HCT116 (cell line): Measurements from ENCODE around the gene LYPD6.

ENCODE experiments used
- CEBPB ChIP-seq: IDR thresholded peaks from 2 replicates; pipeline ENCODE4 v1.6.1; 2012; ENCODE audit warnings: low read depth
- EZH2 ChIP-seq: fragments of 200-600 bp; sonication (generic); IDR thresholded peaks from 2 replicates; pipeline ENCODE4 v1.6.1; 2017; ENCODE audit warnings: antibody characterized with exemption, mixed run types
- EZH2phosphoT487 ChIP-seq: fragments of 200-600 bp; IDR thresholded peaks from 2 replicates; pipeline ENCODE4 v1.6.1; 2018; ENCODE audit warnings: antibody characterized with exemption, borderline replicate concordance
- POLR2A ChIP-seq: IDR thresholded peaks from 2 replicates; pipeline ENCODE4 v1.7.0; 2011; ENCODE audit warnings: borderline replicate concordance; ENCODE audit not compliant: insufficient read depth, insufficient read length; ENCODE audit errors: extremely low read depth
- POLR2AphosphoS5 ChIP-seq: IDR thresholded peaks from 2 replicates; pipeline ENCODE4 v1.6.1; 2011; ENCODE audit warnings: mild to moderate bottlenecking, low read depth, low read length, moderate library complexity
- RAD21 ChIP-seq: IDR thresholded peaks from 2 replicates; pipeline ENCODE4 v1.6.1; 2012; ENCODE audit warnings: low read depth, mild to moderate bottlenecking
- SIN3A ChIP-seq: IDR thresholded peaks from 2 replicates; pipeline ENCODE4 v1.6.1; 2012; ENCODE audit warnings: low read depth
- ZFX ChIP-seq: fragments of 450-650 bp; IDR thresholded peaks from 2 replicates; pipeline ENCODE4 v1.6.1; 2017
- ZNF274 ChIP-seq: fragments of 200-500 bp; sonication (Bioruptor generic); IDR thresholded peaks from 2 replicates; pipeline ENCODE4 v1.6.1; 2014; ENCODE audit warnings: mild to moderate bottlenecking, low read depth, low read length, inconsistent platforms
- TF ChIP-seq, protein P1 (sequence below), 3 experiments: fragments of 200-600 bp in 1 of 3; sonication (generic) in 1 of 3; IDR thresholded peaks in 2 of 3; conservative IDR thresholded peaks in 1 of 3; 2 replicates each; pipeline ENCODE4 v1.5.1; 2012 to 2017; ENCODE audit warnings: low read depth in 2 of 3, low read length in 2 of 3, antibody characterized with exemption in 1 of 3, borderline replicate concordance in 1 of 3, control low read depth in 1 of 3, mild to moderate bottlenecking in 1 of 3, mixed read lengths in 1 of 3, mixed run types in 1 of 3, moderate library complexity in 1 of 3; ENCODE audit not compliant: insufficient read depth in 1 of 3
- TF ChIP-seq, protein P2 (sequence below): IDR thresholded peaks from 2 replicates; pipeline ENCODE4 v1.6.1; 2012; ENCODE audit warnings: low read depth

DNA sequence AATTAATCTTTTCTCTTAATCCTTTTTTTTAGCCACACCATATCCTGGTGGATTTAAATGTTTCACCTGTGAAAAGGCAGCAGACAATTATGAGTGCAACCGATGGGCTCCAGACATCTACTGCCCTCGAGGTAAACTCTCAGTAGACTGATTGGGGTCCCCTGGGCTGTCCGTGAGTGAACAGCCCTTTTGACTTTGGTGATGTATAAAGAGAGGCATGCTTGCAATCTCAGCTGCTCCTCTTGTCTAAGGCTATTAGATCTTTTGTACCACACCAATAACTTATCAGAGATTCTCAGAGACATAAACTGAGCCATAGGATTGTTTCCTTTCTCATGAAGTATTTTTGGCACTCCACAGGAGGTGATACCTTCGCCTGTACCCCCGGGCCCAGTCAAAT lies 118.6 kb downstream of the LYPD6 start:
- TF ChIP-seq, protein P1, sequence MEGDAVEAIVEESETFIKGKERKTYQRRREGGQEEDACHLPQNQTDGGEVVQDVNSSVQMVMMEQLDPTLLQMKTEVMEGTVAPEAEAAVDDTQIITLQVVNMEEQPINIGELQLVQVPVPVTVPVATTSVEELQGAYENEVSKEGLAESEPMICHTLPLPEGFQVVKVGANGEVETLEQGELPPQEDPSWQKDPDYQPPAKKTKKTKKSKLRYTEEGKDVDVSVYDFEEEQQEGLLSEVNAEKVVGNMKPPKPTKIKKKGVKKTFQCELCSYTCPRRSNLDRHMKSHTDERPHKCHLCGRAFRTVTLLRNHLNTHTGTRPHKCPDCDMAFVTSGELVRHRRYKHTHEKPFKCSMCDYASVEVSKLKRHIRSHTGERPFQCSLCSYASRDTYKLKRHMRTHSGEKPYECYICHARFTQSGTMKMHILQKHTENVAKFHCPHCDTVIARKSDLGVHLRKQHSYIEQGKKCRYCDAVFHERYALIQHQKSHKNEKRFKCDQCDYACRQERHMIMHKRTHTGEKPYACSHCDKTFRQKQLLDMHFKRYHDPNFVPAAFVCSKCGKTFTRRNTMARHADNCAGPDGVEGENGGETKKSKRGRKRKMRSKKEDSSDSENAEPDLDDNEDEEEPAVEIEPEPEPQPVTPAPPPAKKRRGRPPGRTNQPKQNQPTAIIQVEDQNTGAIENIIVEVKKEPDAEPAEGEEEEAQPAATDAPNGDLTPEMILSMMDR (IDR thresholded peaks at IDR 0.05 in 2 of 3, conservative IDR thresholded peaks at IDR 0.05 in 1 of 3; ENCODE audit: borderline replicate concordance in 1 of 3, insufficient read depth in 1 of 3, low read depth in 2 of 3, low read length in 2 of 3) = no peak
- TF ChIP-seq RAD21 (no peak), POLR2A (no peak), CEBPB (no peak), ZFX (no peak), EZH2 (no peak), SIN3A (no peak), ZNF274 (no peak), POLR2AphosphoS5 (no peak), EZH2phosphoT487 (no peak)
- TF ChIP-seq, protein P2, sequence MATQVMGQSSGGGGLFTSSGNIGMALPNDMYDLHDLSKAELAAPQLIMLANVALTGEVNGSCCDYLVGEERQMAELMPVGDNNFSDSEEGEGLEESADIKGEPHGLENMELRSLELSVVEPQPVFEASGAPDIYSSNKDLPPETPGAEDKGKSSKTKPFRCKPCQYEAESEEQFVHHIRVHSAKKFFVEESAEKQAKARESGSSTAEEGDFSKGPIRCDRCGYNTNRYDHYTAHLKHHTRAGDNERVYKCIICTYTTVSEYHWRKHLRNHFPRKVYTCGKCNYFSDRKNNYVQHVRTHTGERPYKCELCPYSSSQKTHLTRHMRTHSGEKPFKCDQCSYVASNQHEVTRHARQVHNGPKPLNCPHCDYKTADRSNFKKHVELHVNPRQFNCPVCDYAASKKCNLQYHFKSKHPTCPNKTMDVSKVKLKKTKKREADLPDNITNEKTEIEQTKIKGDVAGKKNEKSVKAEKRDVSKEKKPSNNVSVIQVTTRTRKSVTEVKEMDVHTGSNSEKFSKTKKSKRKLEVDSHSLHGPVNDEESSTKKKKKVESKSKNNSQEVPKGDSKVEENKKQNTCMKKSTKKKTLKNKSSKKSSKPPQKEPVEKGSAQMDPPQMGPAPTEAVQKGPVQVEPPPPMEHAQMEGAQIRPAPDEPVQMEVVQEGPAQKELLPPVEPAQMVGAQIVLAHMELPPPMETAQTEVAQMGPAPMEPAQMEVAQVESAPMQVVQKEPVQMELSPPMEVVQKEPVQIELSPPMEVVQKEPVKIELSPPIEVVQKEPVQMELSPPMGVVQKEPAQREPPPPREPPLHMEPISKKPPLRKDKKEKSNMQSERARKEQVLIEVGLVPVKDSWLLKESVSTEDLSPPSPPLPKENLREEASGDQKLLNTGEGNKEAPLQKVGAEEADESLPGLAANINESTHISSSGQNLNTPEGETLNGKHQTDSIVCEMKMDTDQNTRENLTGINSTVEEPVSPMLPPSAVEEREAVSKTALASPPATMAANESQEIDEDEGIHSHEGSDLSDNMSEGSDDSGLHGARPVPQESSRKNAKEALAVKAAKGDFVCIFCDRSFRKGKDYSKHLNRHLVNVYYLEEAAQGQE = no peak
